ENCODE data around the gene SYTL3. TPM values are rescaled to one million over a fixed set of nuclear protein-coding genes. Genes with fewer than 3 reads are reported as not detected.

The SYTL3 gene
- total and polyA plus RNA-seq, 9 of the 15 experiments (the other 6 are each of a cell fraction or from before 2014, with no cell fraction given) = 0.04 to 0.46 (median 0.17) TPM; not detected in 1

GRCh38 chr6:158644231-158645063 lies 5.4 kb upstream of the SYTL3 start, which contains the start of gene DYNLT1 (continued):
- TF ChIP-seq GMEB1 (CRISPR knock-in tag; IDR thresholded peaks at IDR 0.05) (no peak), SNIP1 (IDR thresholded peaks at IDR 0.05; ENCODE audit: low read depth) (no peak), IRF9 (tag; IDR thresholded peaks at IDR 0.05) (no peak), PBX2 (CRISPR knock-in tag; IDR thresholded peaks at IDR 0.05; ENCODE audit: low read depth) (no peak), PBX2 (tag; conservative IDR thresholded peaks at IDR 0.05; ENCODE audit: low read depth) (no peak), MAFG (tag; conservative IDR thresholded peaks at IDR 0.05) (no peak), CBX2 (IDR thresholded peaks at IDR 0.05; ENCODE audit: insufficient read depth, low read length, poor library complexity, severe bottlenecking) (no peak)
- TF ChIP-seq, protein P1, sequence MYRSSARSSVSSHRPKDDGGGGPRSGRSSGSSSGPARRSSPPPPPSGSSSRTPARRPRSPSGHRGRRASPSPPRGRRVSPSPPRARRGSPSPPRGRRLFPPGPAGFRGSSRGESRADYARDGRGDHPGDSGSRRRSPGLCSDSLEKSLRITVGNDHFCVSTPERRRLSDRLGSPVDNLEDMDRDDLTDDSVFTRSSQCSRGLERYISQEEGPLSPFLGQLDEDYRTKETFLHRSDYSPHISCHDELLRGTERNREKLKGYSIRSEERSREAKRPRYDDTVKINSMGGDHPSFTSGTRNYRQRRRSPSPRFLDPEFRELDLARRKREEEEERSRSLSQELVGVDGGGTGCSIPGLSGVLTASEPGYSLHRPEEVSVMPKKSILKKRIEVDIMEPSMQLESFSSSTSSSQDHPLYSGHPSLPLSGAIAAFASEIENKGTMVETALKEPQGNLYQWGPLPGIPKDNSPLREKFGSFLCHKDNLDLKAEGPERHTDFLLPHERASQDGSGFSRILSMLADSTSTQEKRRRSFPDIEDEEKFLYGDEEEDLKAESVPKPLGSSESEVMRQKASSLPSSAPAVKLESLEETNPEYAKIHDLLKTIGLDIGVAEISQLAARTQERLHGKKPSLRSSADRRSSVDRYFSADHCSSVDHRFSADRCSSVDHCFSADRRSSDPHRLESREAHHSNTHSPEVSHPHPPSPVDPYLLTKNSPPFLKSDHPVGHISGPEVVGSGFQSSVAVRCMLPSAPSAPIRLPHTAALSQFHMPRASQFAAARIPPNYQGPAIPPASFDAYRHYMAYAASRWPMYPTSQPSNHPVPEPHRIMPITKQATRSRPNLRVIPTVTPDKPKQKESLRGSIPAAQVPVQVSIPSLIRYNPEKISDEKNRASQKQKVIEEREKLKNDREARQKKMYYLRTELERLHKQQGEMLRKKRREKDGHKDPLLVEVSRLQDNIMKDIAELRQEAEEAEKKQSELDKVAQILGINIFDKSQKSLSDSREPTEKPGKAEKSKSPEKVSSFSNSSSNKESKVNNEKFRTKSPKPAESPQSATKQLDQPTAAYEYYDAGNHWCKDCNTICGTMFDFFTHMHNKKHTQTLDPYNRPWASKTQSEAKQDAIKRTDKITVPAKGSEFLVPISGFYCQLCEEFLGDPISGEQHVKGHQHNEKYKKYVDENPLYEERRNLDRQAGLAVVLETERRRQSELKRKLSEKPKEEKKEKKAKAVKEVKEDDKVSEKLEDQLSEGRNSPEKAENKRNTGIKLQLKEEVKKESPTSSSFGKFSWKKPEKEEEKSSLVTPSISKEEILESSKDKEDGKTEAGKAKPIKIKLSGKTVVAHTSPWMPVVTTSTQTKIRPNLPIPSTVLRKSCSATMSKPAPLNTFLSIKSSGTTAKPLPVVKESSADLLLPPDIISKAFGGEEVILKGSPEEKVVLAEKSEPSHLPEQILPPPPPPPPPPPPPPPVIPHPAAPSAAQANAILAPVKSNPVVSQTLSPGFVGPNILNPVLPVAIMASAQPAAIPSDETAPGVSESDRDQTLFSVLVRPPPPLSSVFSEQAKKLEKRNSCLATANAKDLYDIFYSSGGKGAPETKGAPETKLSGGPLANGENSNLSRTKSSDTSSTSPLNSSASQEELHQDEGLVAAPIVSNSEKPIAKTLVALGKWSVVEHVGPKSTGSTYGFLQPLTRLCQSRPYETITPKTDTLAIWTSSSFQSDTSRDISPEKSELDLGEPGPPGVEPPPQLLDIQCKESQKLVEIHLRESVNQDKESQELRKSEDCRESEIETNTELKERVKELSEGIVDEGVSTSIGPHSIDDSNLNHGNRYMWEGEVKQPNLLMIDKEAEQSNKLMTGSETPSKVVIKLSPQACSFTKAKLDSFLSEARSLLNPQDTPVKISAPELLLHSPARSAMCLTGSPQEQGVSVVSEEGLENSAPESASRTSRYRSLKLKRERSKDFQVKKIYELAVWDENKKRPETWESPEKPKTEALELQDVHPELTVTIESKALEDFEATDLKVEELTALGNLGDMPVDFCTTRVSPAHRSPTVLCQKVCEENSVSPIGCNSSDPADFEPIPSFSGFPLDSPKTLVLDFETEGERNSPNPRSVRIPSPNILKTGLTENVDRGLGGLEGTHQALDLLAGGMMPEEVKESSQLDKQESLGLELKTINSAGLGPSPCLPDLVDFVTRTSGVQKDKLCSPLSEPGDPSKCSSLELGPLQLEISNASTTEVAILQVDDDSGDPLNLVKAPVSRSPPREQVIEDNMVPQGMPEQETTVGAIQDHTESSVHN (IDR thresholded peaks at IDR 0.05; ENCODE audit: borderline replicate concordance in 1 of 2, low read depth in 1 of 2) = no peak
- TF ChIP-seq, protein P2, sequence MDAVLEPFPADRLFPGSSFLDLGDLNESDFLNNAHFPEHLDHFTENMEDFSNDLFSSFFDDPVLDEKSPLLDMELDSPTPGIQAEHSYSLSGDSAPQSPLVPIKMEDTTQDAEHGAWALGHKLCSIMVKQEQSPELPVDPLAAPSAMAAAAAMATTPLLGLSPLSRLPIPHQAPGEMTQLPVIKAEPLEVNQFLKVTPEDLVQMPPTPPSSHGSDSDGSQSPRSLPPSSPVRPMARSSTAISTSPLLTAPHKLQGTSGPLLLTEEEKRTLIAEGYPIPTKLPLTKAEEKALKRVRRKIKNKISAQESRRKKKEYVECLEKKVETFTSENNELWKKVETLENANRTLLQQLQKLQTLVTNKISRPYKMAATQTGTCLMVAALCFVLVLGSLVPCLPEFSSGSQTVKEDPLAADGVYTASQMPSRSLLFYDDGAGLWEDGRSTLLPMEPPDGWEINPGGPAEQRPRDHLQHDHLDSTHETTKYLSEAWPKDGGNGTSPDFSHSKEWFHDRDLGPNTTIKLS (IDR thresholded peaks at IDR 0.05; ENCODE audit: borderline replicate concordance, low read depth) = peak; percentile 52; the same call in 1 of the 2 replicates

Measured in K562 (cell line).